Temporal lobe (tissue), 1 donor: ENCODE data around the gene FHOD3. TPM values are rescaled to one million over a fixed set of nuclear protein-coding genes. Genes with fewer than 3 reads are reported as not detected.

Experiments
- total RNA-seq: library from RNA; depleted of rRNA; stranded (reverse); fragments of >200 nt; gene quantifications from one replicate; pipeline ENCODE4 v1.2.3, GENCODE V29; 2014

Gene FHOD3
- total RNA-seq, 1 donor from 2014 or later = 41.6 TPM

Other genes starting within 250 kb of the FHOD3 start
- gene RPRD1A, start 230.2 kb upstream of the FHOD3 start, total RNA-seq = 82.6 TPM
- 150 TPM for gene SLC39A6, start 168.4 kb upstream of the FHOD3 start, total RNA-seq
- gene ELP2, start 167.8 kb upstream of the FHOD3 start, total RNA-seq = 79.2 TPM
- 0.25 TPM for gene MOCOS, start 110.2 kb upstream of the FHOD3 start, total RNA-seq